GM06990 (cell line): Measurements from ENCODE around the gene NEFH.

Experiments used
- DNase-seq: peaks from one replicate; pipeline ENCODE4 v3.0.0-alpha.2; 2011; ENCODE audit not compliant: insufficient read length; ENCODE audit errors: extremely low read depth
- H3K27me3 ChIP-seq: replicated peaks from 2 replicates; pipeline ENCODE4 v1.6.0; 2011; ENCODE audit warnings: low read length; ENCODE audit not compliant: control insufficient read depth, insufficient read depth
- H3K36me3 ChIP-seq: 2 replicates; pipeline ENCODE4 v1.5.1; 2011; ENCODE audit warnings: low read length; ENCODE audit not compliant: control insufficient read depth, insufficient read depth
- H3K4me3 ChIP-seq: replicated peaks from 2 replicates; pipeline ENCODE4 v1.5.1; 2011; ENCODE audit warnings: low read depth, mild to moderate bottlenecking, control low read depth, low read length
- TF ChIP-seq, protein P1 (sequence below): IDR thresholded peaks from 2 replicates; pipeline ENCODE4 v1.5.1; 2011; ENCODE audit warnings: low read length, control low read depth, mild to moderate bottlenecking, inconsistent platforms; ENCODE audit not compliant: insufficient read depth, poor library complexity, severe bottlenecking

NEFH gene

DNA sequence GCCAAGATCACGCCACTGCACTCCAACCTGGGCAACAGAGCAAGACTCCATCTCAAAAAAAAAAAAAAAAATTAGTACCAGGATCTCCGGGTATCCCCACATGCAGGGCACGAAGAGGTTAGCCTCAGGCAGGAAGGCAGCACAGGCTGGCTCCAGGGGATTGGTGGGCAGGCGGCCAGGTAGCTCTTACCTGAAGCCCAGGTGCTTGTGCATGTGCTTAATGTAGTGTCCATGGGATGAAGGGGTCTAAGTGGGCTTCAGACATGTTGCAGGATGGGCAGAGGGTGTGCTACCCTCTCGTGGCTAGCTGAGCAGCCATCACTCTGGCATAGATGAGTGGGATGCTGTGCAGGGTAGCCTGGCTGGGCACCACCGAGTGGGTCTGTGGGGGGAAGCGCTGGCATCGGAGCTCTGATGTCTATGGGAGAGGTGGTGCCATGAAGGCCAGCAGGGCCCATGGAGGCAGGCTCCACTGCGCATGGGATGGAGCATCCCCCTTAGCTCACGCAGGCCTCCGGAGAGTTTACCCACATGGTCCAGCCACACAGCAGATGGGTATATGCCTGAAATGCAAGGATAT is 30.6 kb upstream of the NEFH start:
- no peak overlapping the region for H3K4me3 ChIP-seq
- DNase-seq, result no peak
- TF ChIP-seq, protein P1, sequence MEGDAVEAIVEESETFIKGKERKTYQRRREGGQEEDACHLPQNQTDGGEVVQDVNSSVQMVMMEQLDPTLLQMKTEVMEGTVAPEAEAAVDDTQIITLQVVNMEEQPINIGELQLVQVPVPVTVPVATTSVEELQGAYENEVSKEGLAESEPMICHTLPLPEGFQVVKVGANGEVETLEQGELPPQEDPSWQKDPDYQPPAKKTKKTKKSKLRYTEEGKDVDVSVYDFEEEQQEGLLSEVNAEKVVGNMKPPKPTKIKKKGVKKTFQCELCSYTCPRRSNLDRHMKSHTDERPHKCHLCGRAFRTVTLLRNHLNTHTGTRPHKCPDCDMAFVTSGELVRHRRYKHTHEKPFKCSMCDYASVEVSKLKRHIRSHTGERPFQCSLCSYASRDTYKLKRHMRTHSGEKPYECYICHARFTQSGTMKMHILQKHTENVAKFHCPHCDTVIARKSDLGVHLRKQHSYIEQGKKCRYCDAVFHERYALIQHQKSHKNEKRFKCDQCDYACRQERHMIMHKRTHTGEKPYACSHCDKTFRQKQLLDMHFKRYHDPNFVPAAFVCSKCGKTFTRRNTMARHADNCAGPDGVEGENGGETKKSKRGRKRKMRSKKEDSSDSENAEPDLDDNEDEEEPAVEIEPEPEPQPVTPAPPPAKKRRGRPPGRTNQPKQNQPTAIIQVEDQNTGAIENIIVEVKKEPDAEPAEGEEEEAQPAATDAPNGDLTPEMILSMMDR, result no peak
- H3K27me3 ChIP-seq, result no peaks in the 10 kb centered on the region
- no peaks in the 10 kb centered on the region for H3K36me3 ChIP-seq

DNA sequence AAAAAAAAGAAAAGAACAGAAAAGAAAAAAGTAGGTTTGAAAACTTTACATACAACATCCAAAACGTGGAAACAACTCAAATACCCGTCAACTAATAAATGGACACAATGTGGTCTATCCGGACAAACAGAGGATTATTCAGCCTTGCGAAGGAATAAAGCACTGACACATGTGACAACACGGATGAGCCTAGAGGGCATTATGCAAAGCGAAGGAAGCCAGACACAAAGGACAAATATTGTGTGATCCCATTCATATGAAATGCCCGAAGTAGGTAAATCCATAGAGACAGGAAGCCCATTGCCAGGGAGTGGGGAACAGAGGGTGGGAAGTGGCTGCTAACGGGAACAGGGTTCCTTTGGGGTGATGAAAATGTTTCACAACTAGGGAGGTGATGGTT is 29.8 kb upstream of the NEFH start:
- no peak overlapping the region for H3K4me3 ChIP-seq
- no peaks in the 10 kb centered on the region for H3K36me3 ChIP-seq
- DNase-seq, result no peak
- TF ChIP-seq, protein P1, result no peak
- H3K27me3 ChIP-seq, result no peaks in the 10 kb centered on the region

DNA sequence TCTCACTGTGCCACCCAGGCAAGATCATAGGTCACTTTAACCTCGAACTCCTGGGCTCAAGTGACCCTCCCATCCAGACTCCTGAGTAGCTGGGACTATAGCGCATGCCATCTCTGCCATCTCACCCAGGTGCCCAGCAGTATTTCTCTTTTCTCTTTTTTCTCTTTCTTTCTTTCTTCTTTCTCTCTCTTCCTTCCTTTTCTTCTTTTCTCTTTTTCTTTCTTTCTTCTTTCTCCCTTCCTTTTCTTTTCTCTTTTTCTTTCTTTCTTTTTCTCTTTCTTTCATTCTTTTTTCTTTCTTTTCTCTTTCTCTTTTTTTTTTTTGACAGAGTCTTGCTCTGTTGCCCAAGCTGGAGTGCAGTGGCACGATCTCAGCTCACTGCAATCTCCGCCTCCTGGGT is 28.2 kb upstream of the NEFH start:
- no peak for DNase-seq
- Histone ChIP-seq H3K27me3 (no peaks in the 10 kb centered on the region), H3K4me3 (no peak overlapping the region), H3K36me3 (no peaks in the 10 kb centered on the region)
- TF ChIP-seq, protein P1, result no peak

DNA sequence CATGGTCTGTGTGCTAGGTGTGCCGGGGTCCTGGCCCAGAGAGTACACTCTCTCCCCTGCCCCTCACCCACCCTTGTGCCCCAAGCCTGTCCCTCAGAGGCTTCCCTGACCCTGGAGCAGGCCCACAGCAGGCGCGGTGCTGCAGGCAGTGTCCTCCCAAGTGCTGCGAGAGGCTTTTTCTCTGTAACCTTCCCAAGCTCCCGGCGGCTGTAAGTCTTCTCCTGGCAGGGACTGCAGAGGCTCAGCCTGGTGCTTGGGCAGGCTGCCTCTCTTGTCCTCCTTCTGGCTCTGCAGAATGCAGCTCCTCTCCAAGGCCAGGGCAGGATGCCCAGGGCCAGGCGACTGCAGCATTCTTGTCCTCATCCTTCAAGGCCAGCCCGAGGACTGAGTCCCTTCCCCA is 25.7 kb upstream of the NEFH start:
- no peak for DNase-seq
- TF ChIP-seq, protein P1, result no peak

DNA sequence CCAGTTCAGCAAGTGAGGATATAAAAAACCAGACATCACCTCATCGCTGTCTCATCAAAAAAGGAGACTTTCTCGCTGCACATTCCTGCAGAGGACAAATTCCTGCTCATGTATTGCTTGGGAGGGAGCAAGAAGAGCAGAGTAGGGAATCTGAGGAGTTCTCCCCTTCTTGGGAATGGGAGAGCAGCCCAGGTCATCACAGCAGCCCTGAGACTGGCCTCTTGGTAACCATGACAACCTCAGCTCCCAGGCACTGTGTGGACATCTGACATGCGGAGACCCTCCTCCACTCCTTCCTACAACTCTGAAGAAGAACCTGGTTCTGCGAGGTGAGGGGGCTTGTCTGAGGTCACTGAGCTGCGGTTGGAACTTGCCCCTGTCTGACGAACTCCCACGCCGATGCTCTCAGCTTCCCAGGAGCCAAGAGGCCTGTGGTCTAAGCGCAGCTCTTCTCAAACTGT is 23.8 kb upstream of the NEFH start:
- Histone ChIP-seq H3K4me3 (no peak overlapping the region), H3K36me3 (no peaks in the 10 kb centered on the region), H3K27me3 (no peaks in the 10 kb centered on the region)
- TF ChIP-seq, protein P1, result no peak
- no peak for DNase-seq

More for the DNA sequence above, 25.7 kb upstream of the NEFH start:
- Histone ChIP-seq H3K36me3 (no peaks in the 10 kb centered on the region), H3K27me3 (no peaks in the 10 kb centered on the region), H3K4me3 (no peak overlapping the region)

DNA sequence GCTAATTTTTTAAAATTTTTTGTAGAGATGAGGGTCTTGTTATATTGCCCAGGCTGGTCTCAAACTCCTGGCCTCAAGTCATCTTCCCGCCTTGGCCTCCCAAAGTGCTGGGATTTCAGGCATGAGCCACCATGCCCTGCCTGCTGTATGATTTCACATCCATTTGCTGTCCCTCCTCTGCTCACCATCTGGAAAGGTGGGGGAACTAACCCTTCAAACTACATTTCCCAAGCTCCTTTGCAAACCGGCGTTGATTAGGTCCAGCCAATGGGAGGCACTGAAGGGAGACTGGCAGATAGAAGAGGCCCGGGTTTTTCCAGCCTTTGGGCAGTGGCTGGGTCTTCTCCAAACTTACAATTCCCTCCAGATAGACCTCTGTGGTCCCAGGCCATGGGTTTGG is 22.3 kb upstream of the NEFH start:
- TF ChIP-seq, protein P1, result no peak
- no peaks in the 10 kb centered on the region for H3K27me3 ChIP-seq
- H3K4me3 ChIP-seq, result no peak overlapping the region
- no peak for DNase-seq
- no peaks in the 10 kb centered on the region for H3K36me3 ChIP-seq
